Activated CD4-positive, alpha-beta T cell treated with anti-CD3 and anti-CD28 coated beads, Interleukin-10, Interleukin-2, amounts not matched to agents 100 ng/mL and 50 ng/mL, durations not matched to agents 16 hours and 8 hours (primary cell): Measurements from ENCODE around the gene GGNBP2.
"Not testable (repeated sequence)": the region's sequence is repeated elsewhere in the genome, so short reads cannot be mapped to it uniquely, and the experiment has no call there.

Experiments
- DNase-seq: peaks from one replicate; pipeline ENCODE4 v3.0.0-alpha.2; 2020

The GGNBP2 gene, protein sequence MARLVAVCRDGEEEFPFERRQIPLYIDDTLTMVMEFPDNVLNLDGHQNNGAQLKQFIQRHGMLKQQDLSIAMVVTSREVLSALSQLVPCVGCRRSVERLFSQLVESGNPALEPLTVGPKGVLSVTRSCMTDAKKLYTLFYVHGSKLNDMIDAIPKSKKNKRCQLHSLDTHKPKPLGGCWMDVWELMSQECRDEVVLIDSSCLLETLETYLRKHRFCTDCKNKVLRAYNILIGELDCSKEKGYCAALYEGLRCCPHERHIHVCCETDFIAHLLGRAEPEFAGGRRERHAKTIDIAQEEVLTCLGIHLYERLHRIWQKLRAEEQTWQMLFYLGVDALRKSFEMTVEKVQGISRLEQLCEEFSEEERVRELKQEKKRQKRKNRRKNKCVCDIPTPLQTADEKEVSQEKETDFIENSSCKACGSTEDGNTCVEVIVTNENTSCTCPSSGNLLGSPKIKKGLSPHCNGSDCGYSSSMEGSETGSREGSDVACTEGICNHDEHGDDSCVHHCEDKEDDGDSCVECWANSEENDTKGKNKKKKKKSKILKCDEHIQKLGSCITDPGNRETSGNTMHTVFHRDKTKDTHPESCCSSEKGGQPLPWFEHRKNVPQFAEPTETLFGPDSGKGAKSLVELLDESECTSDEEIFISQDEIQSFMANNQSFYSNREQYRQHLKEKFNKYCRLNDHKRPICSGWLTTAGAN

GRCh38 chr17:36544307-36545076, at the start of gene GGNBP2:
Gene GGNBP2 (plus strand): TSS chr17:36544919. CDS start chr17:36545725, 806 bp downstream.
- peak; percentile 95 for DNase-seq

GRCh38 chr17:36495076-36495578, 49.6 kb upstream of the GGNBP2 start:
- DNase-seq = no peak

GRCh38 chr17:36496018-36496789, 48.5 kb upstream of the GGNBP2 start:
- no peak for DNase-seq

DNA sequence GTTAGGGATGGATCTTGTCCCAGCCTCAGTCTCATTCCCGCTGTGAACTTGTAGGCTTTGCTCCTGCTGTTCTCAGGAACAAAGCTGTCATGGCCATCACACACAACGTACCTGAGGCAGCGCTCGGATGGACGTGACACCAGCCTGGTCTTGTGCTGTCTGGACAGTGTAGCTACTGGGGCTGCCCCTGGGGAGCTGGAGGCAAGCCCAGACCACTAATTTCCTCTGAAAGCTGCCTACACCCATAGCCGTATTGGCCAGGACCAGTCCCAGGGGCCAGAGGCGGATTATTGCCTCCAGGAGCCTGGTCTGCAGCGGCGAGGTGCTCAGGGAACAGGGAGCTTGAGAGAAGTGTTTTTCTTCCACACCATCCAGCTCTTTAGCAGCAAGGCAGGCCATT, 46.6 kb upstream of the GGNBP2 start:
- no peak for DNase-seq

DNA sequence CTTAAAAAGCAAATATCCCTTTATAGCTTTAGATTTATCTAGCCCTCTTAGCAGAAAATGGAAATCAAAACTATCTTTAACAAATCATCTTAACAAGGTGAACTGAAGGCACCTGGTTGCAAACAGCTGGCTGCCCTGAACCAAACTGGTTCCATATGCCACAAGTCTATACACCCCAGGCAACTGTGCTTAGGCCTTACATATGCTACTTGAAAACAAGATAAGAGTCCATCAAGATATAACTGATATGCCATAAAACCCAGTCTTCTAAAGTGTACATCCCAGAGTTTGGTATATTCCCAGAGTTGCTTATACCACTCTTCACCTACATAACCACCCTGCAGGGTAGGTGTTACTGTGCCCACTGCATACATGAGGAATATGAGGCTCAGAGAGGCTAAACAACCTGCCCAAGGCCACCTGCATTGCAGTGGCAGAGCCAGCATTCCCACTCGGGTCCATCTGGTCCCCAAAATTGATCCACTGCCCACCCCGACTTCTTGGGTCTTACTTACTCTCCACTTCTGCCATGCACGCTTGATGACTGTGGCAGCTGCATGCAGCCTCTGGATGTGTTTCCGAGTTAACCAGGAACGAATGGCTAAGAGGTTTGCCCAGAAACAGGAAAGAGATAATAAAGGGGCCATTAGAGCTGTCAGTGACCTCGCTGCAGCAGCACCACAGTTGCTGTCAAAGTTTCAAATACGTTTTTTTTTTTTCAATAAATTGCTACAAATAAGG, 46.0 kb upstream of the GGNBP2 start:
- DNase-seq = no peak

DNA sequence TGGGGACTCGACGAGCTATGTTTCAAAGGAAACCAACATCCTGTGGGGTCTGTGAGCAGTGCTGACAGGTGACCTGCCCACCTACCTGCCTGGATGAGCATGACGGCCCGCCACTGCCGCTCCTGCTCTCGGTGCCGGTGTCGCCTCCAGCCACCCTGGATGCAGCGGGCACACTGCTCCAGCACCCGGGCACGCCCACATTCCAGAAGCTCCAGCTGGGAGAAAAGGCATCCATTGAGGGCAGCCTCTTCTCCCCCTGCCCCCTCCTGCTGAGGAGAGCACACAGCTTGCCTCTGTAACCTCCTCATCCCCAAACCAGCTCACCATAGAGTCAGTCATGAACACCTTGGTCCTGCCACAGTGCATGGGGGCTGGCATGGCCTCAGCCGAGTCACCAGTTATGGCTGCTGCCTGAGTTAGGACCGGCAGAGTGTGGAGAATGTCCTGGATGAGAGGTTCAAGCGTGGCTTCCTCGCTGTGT, 43.9 kb upstream of the GGNBP2 start:
- DNase-seq = no peak

GRCh38 chr17:36501351-36501750, 43.4 kb upstream of the GGNBP2 start:
- no peak for DNase-seq

- DNase-seq = no peak
These were observed 42.8 kb upstream of the GGNBP2 start for GRCh38 chr17:36501963-36502362.

DNA sequence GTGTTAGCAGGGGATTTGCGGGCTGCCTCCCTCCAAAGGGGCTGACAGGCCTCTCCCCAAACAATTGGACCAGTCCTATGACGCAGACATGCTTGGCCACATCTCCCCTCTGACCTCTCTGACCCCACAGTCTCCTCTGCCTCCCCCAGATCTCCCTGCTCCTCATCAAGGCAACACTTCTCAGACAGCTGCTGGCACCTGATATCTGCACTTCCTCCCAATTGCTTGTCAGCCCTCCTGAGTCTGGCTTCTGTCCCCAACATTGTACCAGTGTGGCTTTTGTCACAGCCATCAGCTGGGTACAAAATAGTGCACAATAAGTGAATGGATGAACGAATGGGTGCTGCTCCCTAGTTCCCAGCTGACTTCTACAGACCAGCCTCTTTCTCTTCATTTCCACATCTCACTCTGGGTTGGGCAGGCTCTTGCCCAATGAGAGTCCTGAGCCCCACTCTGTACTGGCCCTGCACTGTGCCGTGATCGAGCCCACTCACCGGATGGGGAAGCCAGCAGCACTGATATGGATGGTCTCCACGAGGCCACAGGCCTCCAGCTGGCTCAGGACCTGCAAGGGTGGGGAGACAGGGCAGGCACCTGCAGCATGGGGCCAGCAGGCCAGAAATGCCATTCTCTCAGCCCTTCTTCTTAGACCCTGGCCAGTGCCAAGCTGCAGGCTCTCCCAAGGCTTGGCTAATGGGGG, 41.1 kb upstream of the GGNBP2 start:
- no peak for DNase-seq

DNA sequence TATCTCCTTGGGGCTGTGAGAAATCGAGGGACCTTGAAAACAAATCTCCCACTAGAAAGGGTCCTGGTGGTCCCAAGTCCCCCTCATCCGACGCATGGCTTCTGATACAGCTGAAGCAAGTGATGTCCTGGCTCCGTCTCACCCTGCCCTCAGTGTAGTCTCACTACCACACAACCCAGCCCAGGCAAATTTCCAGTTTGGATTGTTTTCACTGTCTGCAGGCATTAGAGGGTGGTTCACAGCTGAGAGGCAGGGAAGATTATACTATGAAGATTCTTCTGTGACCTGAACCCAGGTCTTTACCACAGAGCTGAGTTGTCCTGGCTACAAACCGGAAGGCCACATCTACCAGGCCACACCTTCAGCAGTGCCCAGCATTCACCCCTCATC, 40.6 kb upstream of the GGNBP2 start:
- DNase-seq = no peak

GRCh38 chr17:36505171-36505570, 39.5 kb upstream of the GGNBP2 start:
- DNase-seq = no peak

- DNase-seq = no peak
These were observed 38.4 kb upstream of the GGNBP2 start for GRCh38 chr17:36506249-36506826.

DNA sequence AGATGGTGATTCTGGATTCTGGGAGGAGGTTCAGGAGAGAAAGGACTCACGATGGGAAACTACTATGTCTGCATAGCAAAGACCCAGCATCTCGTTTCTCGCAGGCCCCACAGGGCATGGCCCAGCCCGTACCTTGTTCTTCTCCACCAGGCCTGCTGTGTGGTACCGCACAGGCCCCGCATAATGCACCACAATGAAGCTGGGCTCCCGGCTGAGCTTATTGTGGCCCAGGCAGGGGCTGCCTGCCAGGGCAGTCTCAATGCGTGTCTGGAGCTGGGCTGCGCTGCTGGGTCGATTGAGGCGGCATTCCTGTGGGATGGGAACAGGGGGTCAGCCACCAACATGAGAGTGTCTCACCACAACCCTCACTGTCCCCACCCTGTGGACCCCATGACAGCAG, 37.9 kb upstream of the GGNBP2 start:
- DNase-seq = no peak

- DNase-seq = no peak
These were observed 37.5 kb upstream of the GGNBP2 start for GRCh38 chr17:36507266-36507665.

- not testable (repeated sequence) for DNase-seq
These were observed 36.3 kb upstream of the GGNBP2 start for GRCh38 chr17:36508439-36508838.

DNA sequence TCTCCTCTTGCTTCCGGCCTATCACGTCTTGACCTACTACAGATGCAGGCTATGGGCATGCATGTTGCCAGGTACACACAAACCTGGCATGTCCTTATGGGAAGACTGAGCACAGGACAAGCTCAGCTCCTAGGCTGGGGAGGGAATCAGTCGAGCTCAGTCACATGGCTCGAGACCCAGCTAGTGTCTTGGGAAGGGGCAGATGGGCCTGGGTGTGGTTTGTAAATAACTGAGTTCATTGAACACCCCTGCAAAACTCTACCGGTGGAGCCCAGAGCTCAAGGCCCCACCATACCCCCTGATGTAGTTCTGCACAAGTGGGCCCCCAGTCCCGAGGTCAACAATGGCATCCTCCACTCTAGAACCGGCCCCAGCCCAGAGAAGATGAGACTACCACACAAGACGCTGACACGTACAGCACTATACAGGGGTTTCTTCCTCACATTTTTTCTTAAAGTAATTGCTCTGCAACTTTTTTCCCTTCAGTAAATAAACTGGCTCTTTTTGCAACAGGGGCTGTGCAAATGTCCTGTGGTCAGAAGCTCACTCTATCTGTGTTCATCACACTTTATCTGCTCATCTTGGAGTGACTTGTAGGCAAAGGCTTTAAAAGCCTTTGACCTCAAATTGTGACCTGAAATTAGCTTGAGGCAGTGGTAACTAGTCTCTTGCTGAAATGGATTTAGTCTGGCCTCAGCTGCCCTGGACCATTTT, 35.3 kb upstream of the GGNBP2 start:
- DNase-seq = no peak

DNA sequence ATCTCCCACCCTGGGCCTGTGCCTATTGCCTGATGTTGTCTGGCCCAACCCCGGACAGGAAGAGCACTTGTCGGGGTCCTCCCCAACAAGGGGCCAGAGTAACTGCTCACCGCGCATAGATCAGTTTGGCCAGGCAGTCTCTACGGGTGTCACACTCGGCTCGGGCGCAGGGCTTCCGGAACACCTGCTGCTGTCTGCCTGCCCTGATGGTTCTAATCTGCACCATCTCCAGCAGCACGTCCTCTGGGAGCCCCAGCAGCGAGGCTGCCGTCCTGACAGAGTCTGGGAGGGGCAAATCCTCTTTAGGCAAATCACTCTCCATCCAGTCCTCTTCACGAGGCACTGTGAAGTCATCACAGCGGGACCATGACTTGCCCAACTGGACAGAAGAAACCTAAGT, 34.1 kb upstream of the GGNBP2 start:
- DNase-seq = no peak

DNA sequence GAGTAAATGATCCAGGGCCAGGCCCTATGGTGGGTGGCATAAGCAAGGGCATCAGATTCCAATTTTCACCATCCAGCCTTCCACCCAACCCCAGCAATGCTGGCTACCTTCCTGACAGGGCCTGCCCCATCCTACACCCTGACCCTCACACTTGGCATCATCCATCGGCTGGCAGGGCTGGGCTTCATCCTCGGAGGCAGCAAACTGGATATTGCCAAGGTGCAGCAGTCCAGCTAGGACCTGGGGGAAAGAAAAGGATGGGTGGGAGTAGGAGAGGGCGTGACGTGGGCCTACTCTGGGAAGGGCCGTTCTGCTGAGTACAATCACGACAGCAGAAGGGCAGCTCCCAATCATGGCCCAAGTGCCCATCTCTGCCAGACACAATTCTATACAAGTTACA, 33.5 kb upstream of the GGNBP2 start:
- no peak for DNase-seq

GRCh38 chr17:36512641-36513040, 32.1 kb upstream of the GGNBP2 start:
- DNase-seq = no peak

DNA sequence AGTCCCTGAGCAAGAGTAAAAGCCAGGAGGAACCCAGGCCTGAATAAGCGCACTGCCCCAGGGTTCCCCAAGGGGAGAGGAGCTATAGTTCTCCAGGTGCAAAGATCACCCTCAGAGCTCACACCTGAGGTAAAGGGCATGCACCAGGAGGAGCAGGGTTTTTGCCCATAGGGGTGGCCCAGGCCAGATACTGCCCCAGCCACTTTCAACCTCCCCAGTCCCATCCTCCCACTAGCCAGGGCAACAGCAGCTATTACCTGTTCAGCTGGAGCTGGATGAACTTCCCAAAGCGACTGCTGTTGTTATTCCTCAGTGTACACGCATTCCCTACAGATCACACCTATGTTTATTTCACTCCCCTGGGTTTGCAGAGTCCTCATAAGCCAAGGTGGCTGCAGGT, 29.9 kb upstream of the GGNBP2 start:
- no peak for DNase-seq
